Liver (tissue), 9 donors: ENCODE measurements around the gene LAG3. TPM values are rescaled to one million over a fixed set of nuclear protein-coding genes. Genes with fewer than 3 reads are reported as not detected.

Experiments used
- DNase-seq: peaks from one replicate; pipeline ENCODE4 v3.0.0-alpha.2; 2017; ENCODE audit warnings: low spot score
- H3K27ac ChIP-seq, 2 donors: one replicate each; pipeline ENCODE4 v1.7.0; 2013; ENCODE audit warnings: inconsistent platforms in 2 of 2, low read length in 2 of 2, control low read depth in 1 of 2, low read depth in 1 of 2, mild to moderate bottlenecking in 1 of 2
- H3K27me3 ChIP-seq, 4 donors: one replicate each; pipeline versions ENCODE4 v1.6.1 to v1.7.0; 2013; ENCODE audit warnings: low read length in 3 of 4, inconsistent platforms in 1 of 4, mild to moderate bottlenecking in 1 of 4, moderate library complexity in 1 of 4; ENCODE audit not compliant: control insufficient read depth in 4 of 4, insufficient read depth in 4 of 4
- H3K36me3 ChIP-seq, 4 donors: one replicate each; pipeline versions ENCODE4 v1.6.1 to v1.7.0; 2013; ENCODE audit warnings: low read length in 3 of 4, mild to moderate bottlenecking in 3 of 4, low read depth in 1 of 4, moderate library complexity in 1 of 4; ENCODE audit not compliant: control insufficient read depth in 4 of 4, insufficient read depth in 3 of 4
- H3K4me1 ChIP-seq, 4 donors: one replicate each; pipeline versions ENCODE4 v1.6.1 to v1.7.0; 2013; ENCODE audit warnings: low read length in 3 of 4, mild to moderate bottlenecking in 3 of 4, moderate library complexity in 1 of 4; ENCODE audit not compliant: control insufficient read depth in 4 of 4, insufficient read depth in 4 of 4
- H3K4me3 ChIP-seq, 3 donors: one replicate each; pipeline versions ENCODE4 v1.6.1 to v1.7.0; 2013; ENCODE audit warnings: low read length in 3 of 3, control low read depth in 1 of 3, low read depth in 1 of 3, mild to moderate bottlenecking in 1 of 3
- H3K9ac ChIP-seq, 2 donors: one replicate each; pipeline ENCODE4 v1.7.0; 2013; ENCODE audit warnings: low read length in 2 of 2, mild to moderate bottlenecking in 2 of 2, moderate library complexity in 2 of 2, control low read depth in 1 of 2, low read depth in 1 of 2
- H3K9me3 ChIP-seq, 4 donors: one replicate each; pipeline versions ENCODE4 v1.6.1 to v1.7.0; 2013; ENCODE audit warnings: low read length in 3 of 4; ENCODE audit not compliant: control insufficient read depth in 4 of 4
- EGR1 ChIP-seq, 2 donors: IDR thresholded peaks; 2 replicates each; pipeline ENCODE4 v1.6.1; 2016 to 2018; ENCODE audit warnings: antibody characterized with exemption in 2 of 2, low read depth in 2 of 2
- FOXA1 ChIP-seq: IDR thresholded peaks from 2 replicates; pipeline ENCODE4 v1.6.1; 2016; ENCODE audit warnings: antibody characterized with exemption
- GABPA ChIP-seq, 2 donors: IDR thresholded peaks in 1 of 2; conservative IDR thresholded peaks in 1 of 2; 2 replicates each; pipeline ENCODE4 v1.6.1; 2016; ENCODE audit warnings: antibody characterized with exemption in 2 of 2, mild to moderate bottlenecking in 1 of 2, moderate library complexity in 1 of 2
- HNF4A ChIP-seq, 2 donors: conservative IDR thresholded peaks; 2 replicates each; pipeline ENCODE4 v1.6.1; 2016; ENCODE audit warnings: antibody characterized with exemption in 2 of 2, mild to moderate bottlenecking in 2 of 2
- HNF4G ChIP-seq: IDR thresholded peaks from 2 replicates; pipeline ENCODE4 v1.6.1; 2016; ENCODE audit warnings: antibody characterized with exemption
- JUND ChIP-seq, 2 donors: IDR thresholded peaks; 2 replicates each; pipeline ENCODE4 v1.6.1; 2016; ENCODE audit warnings: antibody characterized with exemption in 2 of 2
- NR2F2 ChIP-seq: IDR thresholded peaks from 2 replicates; pipeline ENCODE4 v1.6.1; 2016; ENCODE audit warnings: antibody characterized with exemption
- RAD21 ChIP-seq, 2 donors: IDR thresholded peaks; 2 replicates each; pipeline ENCODE4 v1.6.1; 2016; ENCODE audit warnings: antibody characterized with exemption in 2 of 2, mild to moderate bottlenecking in 2 of 2
- RXRA ChIP-seq, 2 donors: IDR thresholded peaks; 2 replicates each; pipeline ENCODE4 v1.6.1; 2017 to 2018; ENCODE audit warnings: antibody characterized with exemption in 2 of 2, mild to moderate bottlenecking in 1 of 2
- TAF1 ChIP-seq: conservative IDR thresholded peaks from 2 replicates; pipeline ENCODE4 v1.6.1; 2016; ENCODE audit warnings: antibody characterized with exemption, mild to moderate bottlenecking
- YY1 ChIP-seq: IDR thresholded peaks from 2 replicates; pipeline ENCODE4 v1.6.1; 2016; ENCODE audit warnings: antibody characterized with exemption, mild to moderate bottlenecking
- WGBS: extraction: QIAGEN DNeasy Blood & Tissue Kit; methylation state at CpG from one replicate; pipeline ENCODE4 v1.1.7; 2013; 5-methylcytosine and 5-hydroxymethylcytosine counted together
- polyA plus RNA-seq, 2 donors: library from polyadenylated mRNA; stranded (reverse) in 1 of 2; unstranded in 1 of 2; fragments of 200-250 nt in 1 of 2; fragments of >200 nt in 1 of 2; fragmentation: Nextera tagmentation in 1 of 2; extraction: Ambion mirVana in 1 of 2; gene quantifications; one replicate each; pipeline versions ENCODE4 v1.2.1 to v1.2.3, GENCODE V29; 2013 to 2015
- total RNA-seq, 2 donors: library from RNA; depleted of rRNA; stranded (reverse); fragments of >200 nt; gene quantifications; one replicate each; pipeline ENCODE4 v1.2.3, GENCODE V29; 2014
- TF ChIP-seq, protein P1 (sequence below): fragments of 150-350 bp; IDR thresholded peaks from 2 replicates; pipeline ENCODE4 v1.5.1; 2017; ENCODE audit warnings: improper control_type of control experiment, low read depth, low read length; ENCODE audit not compliant: missing input control
- TF ChIP-seq, protein P2 (sequence below): IDR thresholded peaks from 2 replicates; pipeline ENCODE4 v1.6.1; 2016; ENCODE audit warnings: antibody characterized with exemption
- TF ChIP-seq, protein P3 (sequence below): IDR thresholded peaks from 2 replicates; pipeline ENCODE4 v1.6.1; 2016; ENCODE audit warnings: antibody characterized with exemption, mild to moderate bottlenecking
- TF ChIP-seq, protein P4 (sequence below): IDR thresholded peaks from 2 replicates; pipeline ENCODE4 v1.6.1; 2016; ENCODE audit warnings: antibody characterized with exemption
- donor health status: healthy.
- donor health status: healthy.
- donor health status: healthy.
- donor health status: healthy.
- donor health status: healthy.

LAG3 gene
- total and polyA plus RNA-seq, 4 donors: 0.14 to 1.2 (median 0.47) TPM

DNA sequence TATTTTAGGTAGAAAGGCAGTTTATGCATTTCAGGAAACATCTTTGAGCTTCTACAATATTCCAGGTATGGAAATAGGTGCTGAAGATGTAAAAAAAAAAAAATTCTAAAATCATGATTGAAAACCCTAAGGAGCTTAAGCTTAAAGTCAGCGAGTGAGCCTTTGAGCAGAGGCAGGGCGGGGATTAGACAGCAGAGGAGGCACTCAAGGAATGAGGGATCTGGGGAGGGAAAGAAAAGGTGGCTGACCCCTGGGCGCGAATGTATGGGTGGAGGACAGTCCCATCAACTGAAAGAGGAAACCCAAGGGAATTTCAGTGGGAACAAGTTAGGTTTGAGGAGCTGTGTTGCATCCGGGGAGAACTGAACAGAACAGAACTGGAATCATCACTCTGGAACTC is 12.6 kb upstream of the LAG3 start:
- H3K4me1 ChIP-seq: peaks cover 3 to 32% (median 25%) of the 10 kb centered on the region in 4 donors
- TF ChIP-seq HNF4G: no peak
- no peak for TF ChIP-seq HNF4A (conservative IDR thresholded peaks at IDR 0.05)
- no peak for TF ChIP-seq TAF1
- TF ChIP-seq JUND (IDR thresholded peaks at IDR 0.05): no peak
- no peak for TF ChIP-seq EGR1 (IDR thresholded peaks at IDR 0.05; ENCODE audit: low read depth in 2 of 2)
- TF ChIP-seq, protein P1, sequence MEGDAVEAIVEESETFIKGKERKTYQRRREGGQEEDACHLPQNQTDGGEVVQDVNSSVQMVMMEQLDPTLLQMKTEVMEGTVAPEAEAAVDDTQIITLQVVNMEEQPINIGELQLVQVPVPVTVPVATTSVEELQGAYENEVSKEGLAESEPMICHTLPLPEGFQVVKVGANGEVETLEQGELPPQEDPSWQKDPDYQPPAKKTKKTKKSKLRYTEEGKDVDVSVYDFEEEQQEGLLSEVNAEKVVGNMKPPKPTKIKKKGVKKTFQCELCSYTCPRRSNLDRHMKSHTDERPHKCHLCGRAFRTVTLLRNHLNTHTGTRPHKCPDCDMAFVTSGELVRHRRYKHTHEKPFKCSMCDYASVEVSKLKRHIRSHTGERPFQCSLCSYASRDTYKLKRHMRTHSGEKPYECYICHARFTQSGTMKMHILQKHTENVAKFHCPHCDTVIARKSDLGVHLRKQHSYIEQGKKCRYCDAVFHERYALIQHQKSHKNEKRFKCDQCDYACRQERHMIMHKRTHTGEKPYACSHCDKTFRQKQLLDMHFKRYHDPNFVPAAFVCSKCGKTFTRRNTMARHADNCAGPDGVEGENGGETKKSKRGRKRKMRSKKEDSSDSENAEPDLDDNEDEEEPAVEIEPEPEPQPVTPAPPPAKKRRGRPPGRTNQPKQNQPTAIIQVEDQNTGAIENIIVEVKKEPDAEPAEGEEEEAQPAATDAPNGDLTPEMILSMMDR: no peak
- no peak for TF ChIP-seq GABPA (IDR thresholded peaks at IDR 0.05 in 1 of 2, conservative IDR thresholded peaks at IDR 0.05 in 1 of 2)
- no peak for TF ChIP-seq NR2F2
- TF ChIP-seq FOXA1: no peak
- no peak for TF ChIP-seq YY1
- TF ChIP-seq, protein P2, sequence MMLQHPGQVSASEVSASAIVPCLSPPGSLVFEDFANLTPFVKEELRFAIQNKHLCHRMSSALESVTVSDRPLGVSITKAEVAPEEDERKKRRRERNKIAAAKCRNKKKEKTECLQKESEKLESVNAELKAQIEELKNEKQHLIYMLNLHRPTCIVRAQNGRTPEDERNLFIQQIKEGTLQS: no peak
- TF ChIP-seq, protein P3, sequence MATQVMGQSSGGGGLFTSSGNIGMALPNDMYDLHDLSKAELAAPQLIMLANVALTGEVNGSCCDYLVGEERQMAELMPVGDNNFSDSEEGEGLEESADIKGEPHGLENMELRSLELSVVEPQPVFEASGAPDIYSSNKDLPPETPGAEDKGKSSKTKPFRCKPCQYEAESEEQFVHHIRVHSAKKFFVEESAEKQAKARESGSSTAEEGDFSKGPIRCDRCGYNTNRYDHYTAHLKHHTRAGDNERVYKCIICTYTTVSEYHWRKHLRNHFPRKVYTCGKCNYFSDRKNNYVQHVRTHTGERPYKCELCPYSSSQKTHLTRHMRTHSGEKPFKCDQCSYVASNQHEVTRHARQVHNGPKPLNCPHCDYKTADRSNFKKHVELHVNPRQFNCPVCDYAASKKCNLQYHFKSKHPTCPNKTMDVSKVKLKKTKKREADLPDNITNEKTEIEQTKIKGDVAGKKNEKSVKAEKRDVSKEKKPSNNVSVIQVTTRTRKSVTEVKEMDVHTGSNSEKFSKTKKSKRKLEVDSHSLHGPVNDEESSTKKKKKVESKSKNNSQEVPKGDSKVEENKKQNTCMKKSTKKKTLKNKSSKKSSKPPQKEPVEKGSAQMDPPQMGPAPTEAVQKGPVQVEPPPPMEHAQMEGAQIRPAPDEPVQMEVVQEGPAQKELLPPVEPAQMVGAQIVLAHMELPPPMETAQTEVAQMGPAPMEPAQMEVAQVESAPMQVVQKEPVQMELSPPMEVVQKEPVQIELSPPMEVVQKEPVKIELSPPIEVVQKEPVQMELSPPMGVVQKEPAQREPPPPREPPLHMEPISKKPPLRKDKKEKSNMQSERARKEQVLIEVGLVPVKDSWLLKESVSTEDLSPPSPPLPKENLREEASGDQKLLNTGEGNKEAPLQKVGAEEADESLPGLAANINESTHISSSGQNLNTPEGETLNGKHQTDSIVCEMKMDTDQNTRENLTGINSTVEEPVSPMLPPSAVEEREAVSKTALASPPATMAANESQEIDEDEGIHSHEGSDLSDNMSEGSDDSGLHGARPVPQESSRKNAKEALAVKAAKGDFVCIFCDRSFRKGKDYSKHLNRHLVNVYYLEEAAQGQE: no peak
- TF ChIP-seq, protein P4, sequence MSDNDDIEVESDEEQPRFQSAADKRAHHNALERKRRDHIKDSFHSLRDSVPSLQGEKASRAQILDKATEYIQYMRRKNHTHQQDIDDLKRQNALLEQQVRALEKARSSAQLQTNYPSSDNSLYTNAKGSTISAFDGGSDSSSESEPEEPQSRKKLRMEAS: no peak
- no peak overlapping the region for H3K4me3 ChIP-seq
- H3K27me3 ChIP-seq: no peaks in the 10 kb centered on the region
- no peak for DNase-seq
- WGBS: 90% methylated on average over 5 of the region's 5 CpGs
- no peak overlapping the region for H3K27ac ChIP-seq
- H3K36me3 ChIP-seq: no peaks in the 10 kb centered on the region
- no peak overlapping the region for H3K9ac ChIP-seq
- H3K9me3 ChIP-seq: no peaks in the 10 kb centered on the region

DNA sequence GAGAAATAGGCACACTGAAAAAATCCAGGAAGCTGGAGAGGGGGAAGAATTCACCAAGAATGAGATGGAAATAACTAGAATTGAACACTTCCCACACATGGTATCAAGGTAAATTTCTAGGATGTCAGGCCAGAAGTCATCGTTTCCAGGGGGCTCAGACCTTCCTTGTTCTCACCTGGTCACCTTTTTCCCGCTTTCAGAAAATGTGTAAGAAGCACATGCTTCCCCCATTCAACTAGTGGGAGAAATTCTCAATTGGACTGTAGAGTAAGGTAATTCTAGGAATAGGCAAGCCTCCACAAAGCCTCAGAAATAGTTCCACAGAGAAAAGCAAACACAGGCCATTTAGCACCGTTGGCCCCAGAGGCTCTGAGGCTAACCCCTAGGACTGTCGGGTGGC is 8.9 kb upstream of the LAG3 start:
- H3K4me1 ChIP-seq: peaks cover 7 to 46% (median 41%) of the 10 kb centered on the region in 4 donors
- H3K9ac ChIP-seq: peak overlapping the region in 1 of 2 donors; percentile 54
- WGBS: 58% methylated on average over 4 of the region's 4 CpGs
- H3K9me3 ChIP-seq: no peaks in the 10 kb centered on the region
- no peaks in the 10 kb centered on the region for H3K27me3 ChIP-seq
- no peak for DNase-seq
- no peak for TF ChIP-seq YY1
- TF ChIP-seq, protein P3: no peak
- no peak for TF ChIP-seq HNF4G
- TF ChIP-seq JUND (IDR thresholded peaks at IDR 0.05): no peak
- TF ChIP-seq EGR1 (IDR thresholded peaks at IDR 0.05; ENCODE audit: low read depth in 2 of 2): no peak
- TF ChIP-seq GABPA (IDR thresholded peaks at IDR 0.05 in 1 of 2, conservative IDR thresholded peaks at IDR 0.05 in 1 of 2): no peak
- no peak for TF ChIP-seq FOXA1
- TF ChIP-seq RAD21 (IDR thresholded peaks at IDR 0.05): no peak
- no peak for TF ChIP-seq HNF4A (conservative IDR thresholded peaks at IDR 0.05)
- TF ChIP-seq RXRA (IDR thresholded peaks at IDR 0.05): no peak
- TF ChIP-seq NR2F2: no peak
- peak overlapping the region; percentile 78 to 93 for H3K27ac ChIP-seq
- no peak overlapping the region for H3K4me3 ChIP-seq
- no peaks in the 10 kb centered on the region for H3K36me3 ChIP-seq
